Loucy (cell line): ENCODE data around the gene APOA4.

Experiments used
- H2AFZ ChIP-seq: fragments of 200-600 bp; sonication (generic); 2 replicates; pipeline ENCODE4 v1.6.0; 2016; ENCODE audit warnings: antibody characterized with exemption, mild to moderate bottlenecking, low read length, moderate library complexity
- H3F3A ChIP-seq: fragments of 200-600 bp; 2 replicates; pipeline ENCODE4 v1.6.0; 2016; ENCODE audit warnings: antibody characterized with exemption, low read depth, mild to moderate bottlenecking
- H3K27me3 ChIP-seq: fragments of 200-600 bp; sonication (generic); 2 replicates; pipeline ENCODE4 v1.6.1; 2014; ENCODE audit warnings: low read length, mild to moderate bottlenecking; ENCODE audit not compliant: insufficient read depth, poor library complexity, severe bottlenecking
- H3K36me3 ChIP-seq: fragments of 200-600 bp; sonication (generic); 2 replicates; pipeline ENCODE4 v1.6.1; 2016; ENCODE audit warnings: low read length; ENCODE audit not compliant: insufficient read depth
- H3K4me1 ChIP-seq: fragments of 200-600 bp; sonication (generic); 2 replicates; pipeline ENCODE4 v1.5.1; 2014; ENCODE audit warnings: low read length, mild to moderate bottlenecking; ENCODE audit not compliant: insufficient read depth, poor library complexity, severe bottlenecking
- H3K4me2 ChIP-seq: fragments of 200-600 bp; sonication (generic); 2 replicates; pipeline ENCODE4 v1.6.0; 2014; ENCODE audit warnings: antibody characterized with exemption, low read length, low read depth, mild to moderate bottlenecking; ENCODE audit not compliant: poor library complexity, severe bottlenecking
- H3K4me3 ChIP-seq: fragments of 200-600 bp; sonication (generic); 2 replicates; pipeline ENCODE4 v1.5.1; 2014; ENCODE audit warnings: low read length, mild to moderate bottlenecking, mixed read lengths; ENCODE audit not compliant: poor library complexity, severe bottlenecking
- H3K79me2 ChIP-seq: fragments of 200-600 bp; sonication (generic); 2 replicates; pipeline ENCODE4 v1.6.1; 2014; ENCODE audit warnings: low read length; ENCODE audit not compliant: insufficient read depth
- H3K9ac ChIP-seq: fragments of 200-600 bp; sonication (generic); 2 replicates; pipeline ENCODE4 v1.6.0; 2014; ENCODE audit warnings: mild to moderate bottlenecking, low read depth, low read length, moderate library complexity; ENCODE audit not compliant: poor library complexity, severe bottlenecking
- H3K9me2 ChIP-seq: fragments of 200-600 bp; sonication (generic); replicated peaks from 2 replicates; pipeline ENCODE4 v1.6.1; 2016; ENCODE audit warnings: low read depth, low read length, mixed read lengths
- H3K9me3 ChIP-seq: fragments of 200-600 bp; sonication (generic); 2 replicates; pipeline ENCODE4 v1.6.1; 2014; ENCODE audit warnings: mild to moderate bottlenecking, antibody characterized with exemption, low read length, low read depth; ENCODE audit not compliant: insufficient read depth
- H4K20me1 ChIP-seq: fragments of 200-600 bp; sonication (generic); 2 replicates; pipeline ENCODE4 v1.6.0; 2014; ENCODE audit warnings: antibody characterized with exemption, low read length, mild to moderate bottlenecking; ENCODE audit not compliant: insufficient read depth, poor library complexity, severe bottlenecking
- CTCF ChIP-seq: fragments of 200-600 bp; sonication (generic); conservative IDR thresholded peaks from 2 replicates; pipeline ENCODE4 v1.5.1; 2014; ENCODE audit warnings: mild to moderate bottlenecking, antibody characterized with exemption, low read length
- EZH2phosphoT487 ChIP-seq: fragments of 200-600 bp; IDR thresholded peaks from 2 replicates; pipeline ENCODE4 v1.6.1; 2018; ENCODE audit warnings: antibody characterized with exemption, mild to moderate bottlenecking, moderate library complexity, borderline replicate concordance

Gene APOA4

GRCh38 chr11:116778556-116778955 is 44.5 kb downstream of the APOA4 start:
- Histone ChIP-seq H3K79me2 (peaks cover 12% of the 10 kb centered on the region; the same call in 1 of the 2 replicates), H3K4me3 (no peak overlapping the region), H3K9me2 (no peaks in the 10 kb centered on the region), H2AFZ (no peak overlapping the region), H3K9me3 (no peaks in the 10 kb centered on the region), H3K36me3 (peaks cover 45% of the 10 kb centered on the region), H3F3A (0 out of 2 replicates have a peak, but pooled peaks cover 3% of the 10 kb centered on the region), H4K20me1 (peaks cover 5% of the 10 kb centered on the region), H3K9ac (no peak overlapping the region), H3K4me2 (no peak overlapping the region), H3K4me1 (peaks cover 19% of the 10 kb centered on the region), H3K27me3 (no peaks in the 10 kb centered on the region)
- no peak for TF ChIP-seq CTCF
- TF ChIP-seq EZH2phosphoT487 = no peak

GRCh38 chr11:116777056-116777455 is 46.0 kb downstream of the APOA4 start:
- no peaks in the 10 kb centered on the region for H3K9me2 ChIP-seq
- no peaks in the 10 kb centered on the region for H3K9me3 ChIP-seq
- 0 out of 2 replicates have a peak, but pooled peaks cover 3% of the 10 kb centered on the region for H3F3A ChIP-seq
- H3K4me1 ChIP-seq = peaks cover 24% of the 10 kb centered on the region
- H3K9ac ChIP-seq = no peak overlapping the region
- no peak overlapping the region for H3K4me2 ChIP-seq
- H3K27me3 ChIP-seq = no peaks in the 10 kb centered on the region
- TF ChIP-seq EZH2phosphoT487 (no peak), CTCF (no peak)
- H3K4me3 ChIP-seq = no peak overlapping the region
- no peak overlapping the region for H2AFZ ChIP-seq
- peaks cover 30% of the 10 kb centered on the region for H3K36me3 ChIP-seq
- H4K20me1 ChIP-seq = peaks cover 8% of the 10 kb centered on the region
- peaks cover 16% of the 10 kb centered on the region for H3K79me2 ChIP-seq

GRCh38 chr11:116776522-116776984 is 46.6 kb downstream of the APOA4 start:
- Histone ChIP-seq H3K9ac (no peak overlapping the region), H4K20me1 (peaks cover 13% of the 10 kb centered on the region), H3K4me3 (no peak overlapping the region), H3K9me3 (no peaks in the 10 kb centered on the region), H3K4me2 (no peak overlapping the region), H3K9me2 (no peaks in the 10 kb centered on the region), H3K79me2 (peaks cover 19% of the 10 kb centered on the region), H3K36me3 (peaks cover 28% of the 10 kb centered on the region), H3F3A (0 out of 2 replicates have a peak, but pooled peaks cover 3% of the 10 kb centered on the region), H3K27me3 (no peaks in the 10 kb centered on the region), H2AFZ (no peak overlapping the region), H3K4me1 (peaks cover 29% of the 10 kb centered on the region)
- TF ChIP-seq EZH2phosphoT487 (no peak), CTCF (no peak)
